Gastroesophageal sphincter (tissue), 3 donors: ENCODE results near the gene TP73.

Source experiments
- CTCF ChIP-seq, 4 experiments: fragments of 200-600 bp in 2 of 4; fragments of 450-650 bp in 2 of 4; sonication (generic) in 1 of 4; IDR thresholded peaks; one replicate each; pipeline ENCODE4 v1.5.1; 2017 to 2019; ENCODE audit warnings: antibody characterized with exemption in 4 of 4, mild to moderate bottlenecking in 2 of 4, moderate library complexity in 2 of 4
- EP300 ChIP-seq: sonication (generic); formaldehyde crosslinking; IDR thresholded peaks from one replicate; pipeline ENCODE4 v1.6.1; 2017; ENCODE audit warnings: antibody characterized with exemption, mild to moderate bottlenecking
- POLR2AphosphoS5 ChIP-seq: sonication (generic); formaldehyde crosslinking; IDR thresholded peaks from one replicate; pipeline ENCODE4 v1.6.1; 2017; ENCODE audit warnings: antibody characterized with exemption

- TF ChIP-seq POLR2AphosphoS5 (no peak), CTCF (IDR thresholded peaks at IDR 0.05) (no peak), EP300 (no peak)
Observed at GRCh38 chr1:3780901-3781300, 128.6 kb downstream of the TP73 start.
